ENCODE results near the gene SHROOM3. TPM values are rescaled to one million over a fixed set of nuclear protein-coding genes. Genes with fewer than 3 reads are reported as not detected.

Gene SHROOM3
- total RNA-seq, 1 experiment from 2014 or later: 27.6 TPM

DNA sequence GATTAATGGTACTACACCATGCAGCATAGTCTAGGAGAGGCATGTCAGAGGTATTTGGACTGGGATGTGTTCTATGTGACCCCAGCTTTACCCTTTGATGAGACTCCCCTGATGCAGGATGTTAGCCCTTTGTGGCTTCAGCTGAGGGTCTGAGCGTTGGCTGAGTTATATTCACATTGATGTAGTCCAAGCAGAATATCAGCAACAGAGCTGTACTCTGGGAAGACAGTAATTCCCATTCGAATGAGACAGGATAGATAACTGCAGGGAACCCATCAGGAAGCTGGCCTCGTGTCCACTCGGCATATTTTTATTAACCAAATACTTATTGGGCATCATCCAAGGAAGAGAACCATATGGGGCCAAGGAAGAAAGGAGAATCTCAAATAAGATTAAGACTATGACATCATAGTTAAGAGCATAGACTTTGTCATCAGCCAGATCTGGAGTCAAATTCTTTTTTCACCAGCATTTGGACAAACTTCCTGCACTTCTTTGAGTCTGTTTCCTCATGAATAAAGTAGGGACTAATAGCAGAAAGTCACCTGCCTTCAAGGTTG is 264.8 kb downstream of the SHROOM3 start:
- H3K56ac ChIP-seq (ENCODE audit: insufficient read length, low read depth, low read length): no peak overlapping the region
- H3K9me3 ChIP-seq (ENCODE audit: control insufficient read depth, low read depth, low read length): no peaks in the 10 kb centered on the region
- H2BK15ac ChIP-seq (ENCODE audit: low read depth, low read length): no peak overlapping the region
- no peak overlapping the region for H3K18ac ChIP-seq (ENCODE audit: insufficient read length, low read depth, low read length)
- no peaks in the 10 kb centered on the region for H4K20me1 ChIP-seq (ENCODE audit: control insufficient read depth, insufficient read depth, insufficient read length)
- no peak overlapping the region for H3K4me2 ChIP-seq (ENCODE audit: insufficient read depth, insufficient read length, low read length)
- no peak overlapping the region for H3K23ac ChIP-seq (ENCODE audit: insufficient read length, low read depth, low read length)
- H3K79me2 ChIP-seq (ENCODE audit: insufficient read depth, low read length): peaks cover 18% of the 10 kb centered on the region; the same call in 1 of the 2 replicates
- WGBS (ENCODE audit: extremely low coverage, insufficient read length, low lambda C conversion rate): no CpG with 5 or more reads among the region's 4 CpGs
- no peaks in the 10 kb centered on the region; the same call in 1 of the 2 replicates for H3K27me3 ChIP-seq (ENCODE audit: insufficient read depth, low read length)
- DNase-seq: no peak
- no peak overlapping the region for H2BK20ac ChIP-seq (ENCODE audit: low read depth, low read length, poor library complexity, severe bottlenecking)
- no peak overlapping the region for H3T11ph ChIP-seq (ENCODE audit: low read length)
- H2BK120ac ChIP-seq (ENCODE audit: low read depth, low read length, poor library complexity, severe bottlenecking): no peak overlapping the region
- H3K79me1 ChIP-seq (ENCODE audit: insufficient read depth, low read depth, low read length, poor library complexity, severe bottlenecking): peaks cover 15% of the 10 kb centered on the region
- Mint-ChIP-seq H3K27me3 (ENCODE audit: low read depth) (no peaks in the 10 kb centered on the region), H3K4me1 (peaks cover 78 to 84% of the 10 kb centered on the region in 2 experiments), H3K27ac (peak overlapping the region in 1 of 3 experiments; percentile 65; a peak in 2 of 7 replicates), H3K4me3 (no peak overlapping the region), H3K36me3 (ENCODE audit: insufficient read depth in 1 of 3, low read depth in 3 of 3) (peaks cover 0 to 1% (median 0%) of the 10 kb centered on the region in 3 experiments; a peak in 1 of 7 replicates), H3K9me3 (no peaks in the 10 kb centered on the region)
- no peak overlapping the region for H3K27ac ChIP-seq (ENCODE audit: insufficient read length, low read depth, low read length)
- no peak overlapping the region for H2AFZ ChIP-seq (ENCODE audit: low read length)
- no peak overlapping the region for H4K8ac ChIP-seq (replicated peaks; ENCODE audit: insufficient read length, low read depth, low read length)
- no peak overlapping the region for H2BK5ac ChIP-seq (ENCODE audit: insufficient read length, low read length)
- no peak overlapping the region for H4K5ac ChIP-seq (ENCODE audit: insufficient read length, low read depth, low read length)
- no peaks in the 10 kb centered on the region for H3K23me2 ChIP-seq (ENCODE audit: insufficient read length, low read depth, low read length, poor library complexity, severe bottlenecking)
- no peak overlapping the region for H3K14ac ChIP-seq (ENCODE audit: insufficient read depth, low read length)
- no peak overlapping the region for H3K9ac ChIP-seq (ENCODE audit: extremely low read depth, insufficient read length, low read length)
- H4K91ac ChIP-seq (ENCODE audit: insufficient read length, low read depth, low read length): no peak overlapping the region
- no peak overlapping the region for H2BK12ac ChIP-seq (ENCODE audit: insufficient read length, low read depth, low read length)
- TF ChIP-seq, protein P1, sequence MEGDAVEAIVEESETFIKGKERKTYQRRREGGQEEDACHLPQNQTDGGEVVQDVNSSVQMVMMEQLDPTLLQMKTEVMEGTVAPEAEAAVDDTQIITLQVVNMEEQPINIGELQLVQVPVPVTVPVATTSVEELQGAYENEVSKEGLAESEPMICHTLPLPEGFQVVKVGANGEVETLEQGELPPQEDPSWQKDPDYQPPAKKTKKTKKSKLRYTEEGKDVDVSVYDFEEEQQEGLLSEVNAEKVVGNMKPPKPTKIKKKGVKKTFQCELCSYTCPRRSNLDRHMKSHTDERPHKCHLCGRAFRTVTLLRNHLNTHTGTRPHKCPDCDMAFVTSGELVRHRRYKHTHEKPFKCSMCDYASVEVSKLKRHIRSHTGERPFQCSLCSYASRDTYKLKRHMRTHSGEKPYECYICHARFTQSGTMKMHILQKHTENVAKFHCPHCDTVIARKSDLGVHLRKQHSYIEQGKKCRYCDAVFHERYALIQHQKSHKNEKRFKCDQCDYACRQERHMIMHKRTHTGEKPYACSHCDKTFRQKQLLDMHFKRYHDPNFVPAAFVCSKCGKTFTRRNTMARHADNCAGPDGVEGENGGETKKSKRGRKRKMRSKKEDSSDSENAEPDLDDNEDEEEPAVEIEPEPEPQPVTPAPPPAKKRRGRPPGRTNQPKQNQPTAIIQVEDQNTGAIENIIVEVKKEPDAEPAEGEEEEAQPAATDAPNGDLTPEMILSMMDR (conservative IDR thresholded peaks at IDR 0.05): no peak
- no peak overlapping the region for H3K4ac ChIP-seq (ENCODE audit: low read depth, low read length)
- no peak overlapping the region for H2AK5ac ChIP-seq (ENCODE audit: insufficient read length, low read length)
- H3K4me1 ChIP-seq (ENCODE audit: insufficient read depth, low read length): peaks cover 42% of the 10 kb centered on the region
